Measurements from ENCODE around the gene FBXO36. TPM values are rescaled to one million over a fixed set of nuclear protein-coding genes. Genes with fewer than 3 reads are reported as not detected.

Gene FBXO36
- total RNA-seq, 1 experiment from 2014 or later, result 3.1 TPM

GRCh38 chr2:229945975-229946374 lies 23.7 kb downstream of the FBXO36 start:
- no peaks in the 10 kb centered on the region for H3K4me1 ChIP-seq (ENCODE audit: insufficient read depth, low read length, poor library complexity, severe bottlenecking)
- intact Hi-C loops (cut with micrococcal nuclease; ENCODE audit: unreplicated experiment), result no loop called here
- H3K27ac ChIP-seq (ENCODE audit: low read depth, low read length, poor library complexity, severe bottlenecking), result no peak overlapping the region
- no peaks in the 10 kb centered on the region for H3K9me3 ChIP-seq (ENCODE audit: low read depth, low read length, poor library complexity, severe bottlenecking)
- no peaks in the 10 kb centered on the region for H3K36me3 ChIP-seq (ENCODE audit: insufficient read depth, low read length, poor library complexity, severe bottlenecking)
- CTCF ChIA-PET, result no interaction called here
- BruUV-seq (replicated peaks), result no TSS peak
- no peak for TF ChIP-seq EZH2 (IDR thresholded peaks at IDR 0.05; ENCODE audit: borderline replicate concordance, low read depth, low read length, poor library complexity, severe bottlenecking)
- TF ChIP-seq, protein P1, sequence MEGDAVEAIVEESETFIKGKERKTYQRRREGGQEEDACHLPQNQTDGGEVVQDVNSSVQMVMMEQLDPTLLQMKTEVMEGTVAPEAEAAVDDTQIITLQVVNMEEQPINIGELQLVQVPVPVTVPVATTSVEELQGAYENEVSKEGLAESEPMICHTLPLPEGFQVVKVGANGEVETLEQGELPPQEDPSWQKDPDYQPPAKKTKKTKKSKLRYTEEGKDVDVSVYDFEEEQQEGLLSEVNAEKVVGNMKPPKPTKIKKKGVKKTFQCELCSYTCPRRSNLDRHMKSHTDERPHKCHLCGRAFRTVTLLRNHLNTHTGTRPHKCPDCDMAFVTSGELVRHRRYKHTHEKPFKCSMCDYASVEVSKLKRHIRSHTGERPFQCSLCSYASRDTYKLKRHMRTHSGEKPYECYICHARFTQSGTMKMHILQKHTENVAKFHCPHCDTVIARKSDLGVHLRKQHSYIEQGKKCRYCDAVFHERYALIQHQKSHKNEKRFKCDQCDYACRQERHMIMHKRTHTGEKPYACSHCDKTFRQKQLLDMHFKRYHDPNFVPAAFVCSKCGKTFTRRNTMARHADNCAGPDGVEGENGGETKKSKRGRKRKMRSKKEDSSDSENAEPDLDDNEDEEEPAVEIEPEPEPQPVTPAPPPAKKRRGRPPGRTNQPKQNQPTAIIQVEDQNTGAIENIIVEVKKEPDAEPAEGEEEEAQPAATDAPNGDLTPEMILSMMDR (conservative IDR thresholded peaks at IDR 0.05; ENCODE audit: low read depth, low read length), result no peak
- H3K27me3 ChIP-seq (replicated peaks; ENCODE audit: insufficient read depth, low read depth, low read length, poor library complexity), result no peaks in the 10 kb centered on the region
- POLR2A ChIA-PET (ENCODE audit: low non-redundant PET), result no interaction called here
- DNase-seq (ENCODE audit: low spot score), result no peak
- H3K4me3 ChIP-seq (ENCODE audit: low read depth, low read length, poor library complexity, severe bottlenecking), result no peak overlapping the region

GRCh38 chr2:229947544-229947943 lies 25.2 kb downstream of the FBXO36 start:
- H3K27ac ChIP-seq (ENCODE audit: low read depth, low read length, poor library complexity, severe bottlenecking), result no peak overlapping the region
- H3K9me3 ChIP-seq (ENCODE audit: low read depth, low read length, poor library complexity, severe bottlenecking), result no peaks in the 10 kb centered on the region
- CTCF ChIA-PET, result no interaction called here
- no peak overlapping the region for H3K4me3 ChIP-seq (ENCODE audit: low read depth, low read length, poor library complexity, severe bottlenecking)
- TF ChIP-seq, protein P1 (conservative IDR thresholded peaks at IDR 0.05; ENCODE audit: low read depth, low read length), result no peak
- no peak for TF ChIP-seq EZH2 (IDR thresholded peaks at IDR 0.05; ENCODE audit: borderline replicate concordance, low read depth, low read length, poor library complexity, severe bottlenecking)
- POLR2A ChIA-PET (ENCODE audit: low non-redundant PET), result interaction anchor here (0.7 kb wide), 1 partner anchor 36 kb away, joined by 3 read pairs; no protein-coding TSS in a partner anchor
- H3K36me3 ChIP-seq (ENCODE audit: insufficient read depth, low read length, poor library complexity, severe bottlenecking), result no peaks in the 10 kb centered on the region
- intact Hi-C loops (cut with micrococcal nuclease; ENCODE audit: unreplicated experiment), result no loop called here
- H3K27me3 ChIP-seq (replicated peaks; ENCODE audit: insufficient read depth, low read depth, low read length, poor library complexity), result no peaks in the 10 kb centered on the region
- DNase-seq (ENCODE audit: low spot score), result no peak
- no peaks in the 10 kb centered on the region for H3K4me1 ChIP-seq (ENCODE audit: insufficient read depth, low read length, poor library complexity, severe bottlenecking)
- no TSS peak for BruUV-seq (replicated peaks)

- Histone ChIP-seq H3K27ac (ENCODE audit: low read depth, low read length, poor library complexity, severe bottlenecking) (no peak overlapping the region), H3K4me3 (ENCODE audit: low read depth, low read length, poor library complexity, severe bottlenecking) (no peak overlapping the region), H3K27me3 (replicated peaks; ENCODE audit: insufficient read depth, low read depth, low read length, poor library complexity) (no peaks in the 10 kb centered on the region), H3K36me3 (ENCODE audit: insufficient read depth, low read length, poor library complexity, severe bottlenecking) (no peaks in the 10 kb centered on the region), H3K9me3 (ENCODE audit: low read depth, low read length, poor library complexity, severe bottlenecking) (no peaks in the 10 kb centered on the region), H3K4me1 (ENCODE audit: insufficient read depth, low read length, poor library complexity, severe bottlenecking) (no peaks in the 10 kb centered on the region)
- ChIA-PET CTCF (no interaction called here), POLR2A (ENCODE audit: low non-redundant PET) (no interaction called here)
- DNase-seq (ENCODE audit: low spot score), result no peak
- TF ChIP-seq EZH2 (IDR thresholded peaks at IDR 0.05; ENCODE audit: borderline replicate concordance, low read depth, low read length, poor library complexity, severe bottlenecking), result no peak
- TF ChIP-seq, protein P1 (conservative IDR thresholded peaks at IDR 0.05; ENCODE audit: low read depth, low read length), result no peak
- intact Hi-C loops (cut with micrococcal nuclease; ENCODE audit: unreplicated experiment), result no loop called here
- BruUV-seq (replicated peaks), result no TSS peak
Measured at GRCh38 chr2:229952256-229952835, 30.0 kb downstream of the FBXO36 start.

All from A673 (cell line).